Measurements from ENCODE around the gene NACAD. TPM values are rescaled to one million over a fixed set of nuclear protein-coding genes. Genes with fewer than 3 reads are reported as not detected.
"Not testable (repeated sequence)": the region's sequence is repeated elsewhere in the genome, so short reads cannot be mapped to it uniquely, and the experiment has no call there.

Gene NACAD
- total RNA-seq, 2 donors from 2014 or later, result 0.71 to 1.3 TPM

- no peaks in the 10 kb centered on the region for H3K27me3 Mint-ChIP-seq
- H3K9me3 Mint-ChIP-seq, result no peaks in the 10 kb centered on the region
- H3K4me3 Mint-ChIP-seq, result peak overlapping the region; percentile 33
- ATAC-seq (replicated peaks), result peak; percentile 40
- H3K36me3 Mint-ChIP-seq (ENCODE audit: low read depth), result no peaks in the 10 kb centered on the region
- peak overlapping the region; percentile 93 for H3K27ac Mint-ChIP-seq
- H3K4me1 Mint-ChIP-seq, result no peaks in the 10 kb centered on the region
Measured at GRCh38 chr7:45122975-45123860, 34.4 kb upstream of the NACAD start.

GRCh38 chr7:45119550-45119949, 30.8 kb upstream of the NACAD start:
- Mint-ChIP-seq H3K4me3 (no peak overlapping the region), H3K4me1 (no peaks in the 10 kb centered on the region), H3K36me3 (ENCODE audit: low read depth) (no peaks in the 10 kb centered on the region), H3K9me3 (no peaks in the 10 kb centered on the region), H3K27ac (no peak overlapping the region), H3K27me3 (no peaks in the 10 kb centered on the region)
- ATAC-seq (replicated peaks), result no peak

GRCh38 chr7:45118889-45119331, 30.1 kb upstream of the NACAD start:
- ATAC-seq (replicated peaks), result no peak
- Mint-ChIP-seq H3K27me3 (no peaks in the 10 kb centered on the region), H3K4me1 (no peaks in the 10 kb centered on the region), H3K9me3 (no peaks in the 10 kb centered on the region), H3K36me3 (ENCODE audit: low read depth) (no peaks in the 10 kb centered on the region), H3K4me3 (no peak overlapping the region), H3K27ac (no peak overlapping the region)

- ATAC-seq (replicated peaks), result no peak
- H3K36me3 Mint-ChIP-seq (ENCODE audit: low read depth), result no peaks in the 10 kb centered on the region
- no peaks in the 10 kb centered on the region for H3K9me3 Mint-ChIP-seq
- no peaks in the 10 kb centered on the region for H3K27me3 Mint-ChIP-seq
- no peak overlapping the region for H3K27ac Mint-ChIP-seq
- no peak overlapping the region for H3K4me3 Mint-ChIP-seq
- H3K4me1 Mint-ChIP-seq, result no peaks in the 10 kb centered on the region
Measured at GRCh38 chr7:45118292-45118691, 29.5 kb upstream of the NACAD start.

GRCh38 chr7:45117582-45117981, 28.8 kb upstream of the NACAD start:
- peak overlapping the region; percentile 25 for H3K27ac Mint-ChIP-seq
- H3K36me3 Mint-ChIP-seq (ENCODE audit: low read depth), result no peaks in the 10 kb centered on the region
- H3K27me3 Mint-ChIP-seq, result no peaks in the 10 kb centered on the region
- H3K4me1 Mint-ChIP-seq, result no peaks in the 10 kb centered on the region
- no peak for ATAC-seq (replicated peaks)
- H3K9me3 Mint-ChIP-seq, result no peaks in the 10 kb centered on the region
- no peak overlapping the region for H3K4me3 Mint-ChIP-seq

- Mint-ChIP-seq H3K9me3 (no peaks in the 10 kb centered on the region), H3K36me3 (ENCODE audit: low read depth) (peaks cover 10% of the 10 kb centered on the region)
Measured at GRCh38 chr7:45116048-45116447, 27.3 kb upstream of the NACAD start.

GRCh38 chr7:45114926-45115325, 26.2 kb upstream of the NACAD start:
- no peaks in the 10 kb centered on the region for H3K9me3 Mint-ChIP-seq
- no peak for ATAC-seq (replicated peaks)
- H3K4me3 Mint-ChIP-seq, result no peak overlapping the region
- H3K27ac Mint-ChIP-seq, result no peak overlapping the region
- no peaks in the 10 kb centered on the region for H3K27me3 Mint-ChIP-seq
- peaks cover 21% of the 10 kb centered on the region for H3K36me3 Mint-ChIP-seq (ENCODE audit: low read depth)
- H3K4me1 Mint-ChIP-seq, result peaks cover 8% of the 10 kb centered on the region

More at GRCh38 chr7:45116048-45116447, 27.3 kb upstream of the NACAD start:
- peaks cover 4% of the 10 kb centered on the region for H3K4me1 Mint-ChIP-seq
- H3K4me3 Mint-ChIP-seq, result no peak overlapping the region
- no peaks in the 10 kb centered on the region for H3K27me3 Mint-ChIP-seq
- H3K27ac Mint-ChIP-seq, result no peak overlapping the region
- no peak for ATAC-seq (replicated peaks)

GRCh38 chr7:45114257-45114656, 25.5 kb upstream of the NACAD start:
- H3K4me1 Mint-ChIP-seq; H3K27me3 Mint-ChIP-seq; H3K27ac Mint-ChIP-seq; ATAC-seq (replicated peaks); H3K9me3 Mint-ChIP-seq; H3K4me3 Mint-ChIP-seq: not testable (repeated sequence)
- peaks cover 27% of the 10 kb centered on the region for H3K36me3 Mint-ChIP-seq (ENCODE audit: low read depth)

- no peak for ATAC-seq (replicated peaks)
- Mint-ChIP-seq H3K27me3 (no peaks in the 10 kb centered on the region), H3K4me1 (peaks cover 20% of the 10 kb centered on the region), H3K36me3 (ENCODE audit: low read depth) (peaks cover 43% of the 10 kb centered on the region), H3K27ac (peak overlapping the region; percentile 99), H3K9me3 (no peaks in the 10 kb centered on the region), H3K4me3 (peak overlapping the region; percentile 95)
Measured at GRCh38 chr7:45112648-45113047, 23.9 kb upstream of the NACAD start.

GRCh38 chr7:45111298-45112223, 22.8 kb upstream of the NACAD start, which contains the start of gene TBRG4:
Gene TBRG4, minus strand, starts transcription at chr7:45111697. Its CDS starts 2,460 bp downstream, at chr7:45109237.
- peak; percentile 98 for ATAC-seq (replicated peaks)
- H3K4me1 Mint-ChIP-seq, result peaks cover 21% of the 10 kb centered on the region
- H3K9me3 Mint-ChIP-seq, result no peaks in the 10 kb centered on the region
- H3K4me3 Mint-ChIP-seq, result peak within 1 kb of the TSS; percentile 95
- no peaks in the 10 kb centered on the region for H3K27me3 Mint-ChIP-seq
- peaks cover 54% of the 10 kb centered on the region for H3K36me3 Mint-ChIP-seq (ENCODE audit: low read depth)
- peak within 1 kb of the TSS; percentile 99 for H3K27ac Mint-ChIP-seq

GRCh38 chr7:45108863-45109262, 20.1 kb upstream of the NACAD start:
- H3K4me1 Mint-ChIP-seq, result peaks cover 21% of the 10 kb centered on the region
- H3K4me3 Mint-ChIP-seq, result peak overlapping the region; percentile 95
- ATAC-seq (replicated peaks), result no peak
- H3K27me3 Mint-ChIP-seq, result no peaks in the 10 kb centered on the region
- H3K27ac Mint-ChIP-seq, result peak overlapping the region; percentile 46
- no peaks in the 10 kb centered on the region for H3K9me3 Mint-ChIP-seq
- H3K36me3 Mint-ChIP-seq (ENCODE audit: low read depth), result peaks cover 81% of the 10 kb centered on the region

GRCh38 chr7:45107356-45107755, 18.6 kb upstream of the NACAD start:
- no peaks in the 10 kb centered on the region for H3K9me3 Mint-ChIP-seq
- peak overlapping the region; percentile 80 for H3K27ac Mint-ChIP-seq
- peak overlapping the region; percentile 95 for H3K4me3 Mint-ChIP-seq
- H3K4me1 Mint-ChIP-seq, result peaks cover 21% of the 10 kb centered on the region
- peaks cover 94% of the 10 kb centered on the region for H3K36me3 Mint-ChIP-seq (ENCODE audit: low read depth)
- no peaks in the 10 kb centered on the region for H3K27me3 Mint-ChIP-seq
- no peak for ATAC-seq (replicated peaks)

GRCh38 chr7:45106820-45107219, 18.1 kb upstream of the NACAD start:
- Mint-ChIP-seq H3K4me3 (peak overlapping the region; percentile 95), H3K27ac (no peak overlapping the region), H3K27me3 (no peaks in the 10 kb centered on the region), H3K4me1 (peaks cover 20% of the 10 kb centered on the region), H3K36me3 (ENCODE audit: low read depth) (peaks cover 98% of the 10 kb centered on the region), H3K9me3 (no peaks in the 10 kb centered on the region)
- no peak for ATAC-seq (replicated peaks)

GRCh38 chr7:45105588-45106188, 16.9 kb upstream of the NACAD start:
- no peak overlapping the region for H3K27ac Mint-ChIP-seq

More at GRCh38 chr7:45105588-45106188, 16.9 kb upstream of the NACAD start:
- Mint-ChIP-seq H3K4me1 (peaks cover 17% of the 10 kb centered on the region), H3K4me3 (peak overlapping the region; percentile 13), H3K9me3 (no peaks in the 10 kb centered on the region), H3K36me3 (ENCODE audit: low read depth) (peaks cover 98% of the 10 kb centered on the region), H3K27me3 (no peaks in the 10 kb centered on the region)
- peak; percentile 28 for ATAC-seq (replicated peaks)

Measured in activated T-helper 17 cell treated with anti-CD3 and anti-CD28 coated beads, Interleukin-2, amount 50 U/mL, for 72 hours (primary cell).